ENCODE measurements around the gene XKR3. TPM values are rescaled to one million over a fixed set of nuclear protein-coding genes. Genes with fewer than 3 reads are reported as not detected.

Gene XKR3
- total RNA-seq (2021; fragmentation: NEBNext Ultra II Directional; extraction: Animal tissue kit (Norgen Biotek cat#: 25700)) (0.17 and 0.25 TPM in 2 replicates), polyA plus RNA-seq (2011; rRNA removed) (not detected in 2 replicates), polyA minus RNA-seq (2011; rRNA and poly(A)+ RNA removed) (0.10 TPM in 1 of 2 replicates, not detected in the other)
- not detected for polyA plus RNA-seq (2011; cell fraction: cytosol; rRNA removed)
- not detected for polyA plus RNA-seq (2011; cell fraction: nucleus; rRNA removed)
- not detected in 4 replicates for polyA plus RNA-seq (2012, experiment 1 of 2)
- polyA plus RNA-seq (2012, experiment 2 of 2) = not detected
- polyA plus RNA-seq (2013, experiment 1 of 2) = 0.34 TPM
- polyA plus RNA-seq (2013, experiment 2 of 2) = 0.33 TPM
- not detected for polyA minus RNA-seq (2011; cell fraction: cytosol; rRNA and poly(A)+ RNA removed)
- not detected for polyA minus RNA-seq (2011; cell fraction: nucleus; rRNA and poly(A)+ RNA removed)
- long read RNA-seq, experiment 1 = 0 reads
- long read RNA-seq, experiment 2 = 0 reads

- Histone ChIP-seq H2BK20ac (ENCODE audit: low read length) (no peak within 1 kb of the TSS; the same call in 1 of the 2 replicates), H3K18ac (ENCODE audit: extremely low read depth, low read length) (no peak within 1 kb of the TSS), H3K4me1 (replicated peaks in 1 of 4; ENCODE audit: control insufficient read depth in 3 of 4, insufficient read depth in 4 of 4, low read length in 3 of 4) (peaks cover 0 to 6% (median 4%) of the 10 kb centered on the region in 4 experiments; a peak in 6 of 7 replicates), H3K27me3 (replicated peaks in 1 of 4; ENCODE audit: control insufficient read depth in 3 of 4, extremely low read depth in 1 of 4, insufficient read depth in 3 of 4, low read length in 3 of 4) (no peaks in the 10 kb centered on the region), H3K4ac (replicated peaks; ENCODE audit: insufficient read length, low read depth, low read length) (no peak within 1 kb of the TSS), H3K23ac (ENCODE audit: insufficient read length) (no peak within 1 kb of the TSS), H3K79me2 (ENCODE audit: control insufficient read depth in 1 of 2, insufficient read depth in 2 of 2, low read length in 2 of 2) (no peaks in the 10 kb centered on the region), H2BK120ac (replicated peaks; ENCODE audit: low read depth, low read length) (no peak within 1 kb of the TSS), H3K9ac (replicated peaks in 1 of 4; ENCODE audit: extremely low read depth in 1 of 4, low read depth in 3 of 4, low read length in 3 of 4) (no peak within 1 kb of the TSS), H4K91ac (replicated peaks; ENCODE audit: insufficient read length, low read length) (no peak within 1 kb of the TSS), H4K5ac (ENCODE audit: insufficient read length, low read depth, low read length) (peak within 1 kb of the TSS; percentile 44), H2BK12ac (ENCODE audit: low read depth, low read length) (peak within 1 kb of the TSS; percentile 42; the same call in 1 of the 2 replicates), H3K79me1 (ENCODE audit: low read depth, low read length) (no peaks in the 10 kb centered on the region), H3K9me3 (ENCODE audit: insufficient read depth in 2 of 2, low read depth in 1 of 2, low read length in 1 of 2) (no peaks in the 10 kb centered on the region), H2AK5ac (ENCODE audit: low read depth, low read length) (no peak within 1 kb of the TSS), H2BK15ac (ENCODE audit: low read length) (no peak within 1 kb of the TSS), H3K27ac (ENCODE audit: low read depth, low read length) (no peak within 1 kb of the TSS), H4K20me1 (replicated peaks in 1 of 2; ENCODE audit: control insufficient read depth in 1 of 2, insufficient read depth in 2 of 2, low read length in 2 of 2) (no peaks in the 10 kb centered on the region), H3K56ac (replicated peaks; ENCODE audit: insufficient read length, low read depth, low read length) (no peak within 1 kb of the TSS), H3K14ac (ENCODE audit: insufficient read length) (no peak within 1 kb of the TSS), H3K23me2 (ENCODE audit: low read depth, low read length) (no peaks in the 10 kb centered on the region), H3K4me2 (ENCODE audit: insufficient read depth in 1 of 2, low read depth in 2 of 2, low read length in 2 of 2) (no peak within 1 kb of the TSS), H2AFZ (ENCODE audit: low read length) (peak within 1 kb of the TSS; percentile 97), H3K36me3 (ENCODE audit: control insufficient read depth in 2 of 4, insufficient read depth in 4 of 4, low read length in 3 of 4) (no peaks in the 10 kb centered on the region), H4K8ac (ENCODE audit: extremely low read depth, insufficient read depth, low read length) (no peak within 1 kb of the TSS), H3K4me3 (ENCODE audit: extremely low read depth in 1 of 4, insufficient read depth in 2 of 4, low read depth in 3 of 4, low read length in 4 of 4) (no peak within 1 kb of the TSS), H2BK5ac (ENCODE audit: low read depth, low read length) (no peak within 1 kb of the TSS)
- ChIA-PET CTCF (ENCODE audit: partially characterized antibody) (no interaction called here), POLR2A (ENCODE audit: partially characterized antibody) (no interaction called here)
- DNase-seq (ENCODE audit: low read depth in 1 of 2, low spot score in 2 of 2) = no peak
- 64% methylated on average over 9 of the region's 9 CpGs; no CpG with 5 or more reads in 1 of the 2 experiments for WGBS, 2 experiments (ENCODE audit: extremely low coverage in 1 of 2, insufficient coverage in 1 of 2, insufficient read length in 1 of 2, insufficient replicate concordance in 2 of 2, low coverage in 1 of 2, low lambda C conversion rate in 2 of 2, missing lambda C conversion rate in 1 of 2)
- FAIRE-seq = peak; percentile 82
- no peak for TF ChIP-seq SIN3A (conservative IDR thresholded peaks at IDR 0.05 in 1 of 2, IDR thresholded peaks at IDR 0.05 in 1 of 2; ENCODE audit: low read depth in 1 of 2, low read length in 2 of 2)
- TF ChIP-seq RAD21 (IDR thresholded peaks at IDR 0.05 in 1 of 2, conservative IDR thresholded peaks at IDR 0.05 in 1 of 2; ENCODE audit: low read depth in 2 of 2, low read length in 2 of 2) = no peak
- no peak for TF ChIP-seq RFX5 (IDR thresholded peaks at IDR 0.05; ENCODE audit: borderline replicate concordance, low read depth, low read length)
- TF ChIP-seq CREB1 (IDR thresholded peaks at IDR 0.05) = no peak
- TF ChIP-seq CEBPB (IDR thresholded peaks at IDR 0.05; ENCODE audit: low read depth, low read length) = no peak
- no peak for TF ChIP-seq JUN (IDR thresholded peaks at IDR 0.05; ENCODE audit: low read depth, low read length)
- no peak for TF ChIP-seq ATF3 (IDR thresholded peaks at IDR 0.05; ENCODE audit: insufficient read depth, low read depth, low read length)
- no peak for TF ChIP-seq SP2 (IDR thresholded peaks at IDR 0.05; ENCODE audit: low read length)
- no peak for TF ChIP-seq TBP (IDR thresholded peaks at IDR 0.05; ENCODE audit: low read depth, low read length)
Measured at GRCh38 chr22:16824716-16825687, at the start of gene XKR3. Gene XKR3, minus strand, starts transcription at chr22:16825411. Its CDS starts 17,338 bp downstream, at chr22:16808073.
